DOHH2 (cell line): ENCODE data around the gene MYCT1.

ENCODE experiments used
- H3F3A ChIP-seq: fragments of 200-600 bp; sonication (generic), shearing (Covaris generic); 2 replicates; pipeline ENCODE4 v1.6.0; 2016; ENCODE audit warnings: antibody characterized with exemption, mild to moderate bottlenecking; ENCODE audit not compliant: control insufficient read depth, insufficient read depth
- H3K27ac ChIP-seq: fragments of 200-600 bp; sonication (generic); 2 replicates; pipeline ENCODE4 v1.5.1; 2014; ENCODE audit warnings: low read depth, mild to moderate bottlenecking, low read length, moderate library complexity
- H3K27me3 ChIP-seq: fragments of 200-600 bp; sonication (generic); 2 replicates; pipeline ENCODE4 v1.6.1; 2014; ENCODE audit warnings: mild to moderate bottlenecking, low read length, mixed read lengths; ENCODE audit not compliant: control insufficient read depth
- H3K36me3 ChIP-seq: fragments of 200-600 bp; sonication (generic); 2 replicates; pipeline ENCODE4 v1.6.1; 2014; ENCODE audit warnings: mild to moderate bottlenecking, low read length, moderate library complexity, mixed read lengths; ENCODE audit not compliant: control insufficient read depth
- H3K4me1 ChIP-seq: fragments of 200-600 bp; sonication (generic); 2 replicates; pipeline ENCODE4 v1.6.1; 2014; ENCODE audit warnings: mild to moderate bottlenecking, low read length, mixed read lengths; ENCODE audit not compliant: control insufficient read depth
- H3K4me2 ChIP-seq: fragments of 200-600 bp; sonication (generic); 2 replicates; pipeline ENCODE4 v1.6.0; 2014; ENCODE audit warnings: mild to moderate bottlenecking, low read length, moderate library complexity
- H3K4me3 ChIP-seq: fragments of 200-600 bp; sonication (generic); 2 replicates; pipeline ENCODE4 v1.5.1; 2014; ENCODE audit warnings: mild to moderate bottlenecking, low read length, mixed read lengths
- H3K79me2 ChIP-seq: fragments of 200-600 bp; sonication (generic); 2 replicates; pipeline ENCODE4 v1.6.1; 2014; ENCODE audit warnings: mild to moderate bottlenecking, low read length, mixed read lengths; ENCODE audit not compliant: control insufficient read depth
- H3K9me2 ChIP-seq: fragments of 200-600 bp; sonication (generic); replicated peaks from 2 replicates; pipeline ENCODE4 v1.6.1; 2014; ENCODE audit warnings: mild to moderate bottlenecking, low read length, mixed read lengths; ENCODE audit not compliant: control insufficient read depth
- H3K9me3 ChIP-seq: fragments of 200-600 bp; sonication (generic); 2 replicates; pipeline ENCODE4 v1.6.1; 2014; ENCODE audit warnings: antibody characterized with exemption, low read length, mixed read lengths; ENCODE audit not compliant: control insufficient read depth, insufficient read depth
- H4K20me1 ChIP-seq: fragments of 200-600 bp; sonication (generic); 2 replicates; pipeline ENCODE4 v1.6.0; 2014; ENCODE audit warnings: low read depth, mild to moderate bottlenecking, antibody characterized with exemption, low read length, moderate library complexity; ENCODE audit not compliant: control insufficient read depth, insufficient read depth
- CTCF ChIP-seq: fragments of 200-600 bp; sonication (generic); IDR thresholded peaks from one replicate; pipeline ENCODE4 v1.5.1; 2014; ENCODE audit warnings: antibody characterized with exemption, mild to moderate bottlenecking, low read depth, low read length; ENCODE audit not compliant: poor library complexity, severe bottlenecking
- EZH2phosphoT487 ChIP-seq: fragments of 200-600 bp; sonication (generic); IDR thresholded peaks from 2 replicates; pipeline ENCODE4 v1.6.1; 2017; ENCODE audit warnings: borderline replicate concordance, mild to moderate bottlenecking, antibody characterized with exemption, low read length, moderate library complexity, mixed read lengths

Gene MYCT1

GRCh38 chr6:152769159-152769558 is 71.5 kb downstream of the MYCT1 start:
- no peak overlapping the region for H3K4me2 ChIP-seq
- no peak overlapping the region for H3K4me3 ChIP-seq
- TF ChIP-seq CTCF: no peak
- no peak for TF ChIP-seq EZH2phosphoT487
- H3K4me1 ChIP-seq: no peaks in the 10 kb centered on the region
- H3K79me2 ChIP-seq: no peaks in the 10 kb centered on the region
- H3K27ac ChIP-seq: no peak overlapping the region
- no peaks in the 10 kb centered on the region for H3K9me2 ChIP-seq
- no peaks in the 10 kb centered on the region for H3K27me3 ChIP-seq
- no peaks in the 10 kb centered on the region for H4K20me1 ChIP-seq
- H3K9me3 ChIP-seq: no peaks in the 10 kb centered on the region
- no peaks in the 10 kb centered on the region for H3K36me3 ChIP-seq
- H3F3A ChIP-seq: no peaks in the 10 kb centered on the region

DNA sequence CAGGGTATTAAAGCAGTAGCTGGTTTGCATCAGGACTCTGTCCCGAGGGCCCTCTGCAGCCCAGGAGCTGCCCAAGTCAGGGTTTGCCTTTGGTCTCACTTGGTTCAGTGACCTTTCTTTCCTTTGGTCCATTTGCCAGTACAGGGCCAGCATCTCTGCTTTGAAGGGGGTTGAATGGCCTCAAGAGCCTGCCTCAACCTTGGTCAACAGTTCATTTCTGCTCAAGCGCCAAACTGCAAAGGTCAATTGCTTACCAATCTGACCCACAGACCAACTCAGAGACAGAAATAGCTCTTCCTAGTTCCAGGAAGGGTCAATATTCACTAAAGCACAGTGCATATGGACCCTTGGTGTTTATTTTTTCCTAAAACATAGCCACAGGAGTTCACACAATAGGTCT is 72.3 kb downstream of the MYCT1 start:
- Histone ChIP-seq H3K9me2 (no peaks in the 10 kb centered on the region), H3K79me2 (no peaks in the 10 kb centered on the region), H3K36me3 (no peaks in the 10 kb centered on the region), H3K9me3 (no peaks in the 10 kb centered on the region), H3K27me3 (no peaks in the 10 kb centered on the region), H3F3A (no peaks in the 10 kb centered on the region), H4K20me1 (no peaks in the 10 kb centered on the region), H3K4me2 (no peak overlapping the region), H3K4me1 (no peaks in the 10 kb centered on the region), H3K4me3 (no peak overlapping the region), H3K27ac (no peak overlapping the region)
- TF ChIP-seq EZH2phosphoT487: no peak

DNA sequence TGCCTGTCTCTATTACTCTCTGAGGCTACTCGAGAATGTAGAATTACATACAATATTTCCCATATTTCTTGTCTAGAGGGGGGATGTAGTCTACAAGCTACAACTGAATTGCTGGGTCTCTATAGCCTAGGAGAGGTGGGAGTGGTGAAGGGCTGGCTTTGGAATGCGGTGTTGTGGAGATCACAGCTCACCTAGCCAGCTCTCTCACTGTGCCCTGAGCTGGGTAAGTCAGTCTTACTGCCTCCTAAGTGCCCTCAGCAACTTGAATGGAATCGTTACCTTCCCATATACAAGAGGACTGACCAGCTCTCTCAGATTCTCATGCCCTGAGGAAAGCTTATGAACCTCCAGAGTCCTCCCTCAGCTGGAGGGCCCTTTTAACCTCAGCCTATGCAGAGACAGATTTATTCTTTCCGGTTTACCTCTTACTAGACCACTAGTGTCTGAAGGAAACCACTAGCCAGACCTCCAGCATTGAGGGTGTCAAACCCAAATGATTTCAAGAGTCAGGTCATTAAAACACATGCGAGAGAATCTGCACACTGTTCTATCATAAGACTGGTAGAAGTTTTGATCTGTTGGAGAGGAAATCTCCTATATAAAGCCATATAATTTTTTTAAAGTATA is 73.5 kb downstream of the MYCT1 start:
- Histone ChIP-seq H3F3A (no peaks in the 10 kb centered on the region), H3K79me2 (no peaks in the 10 kb centered on the region), H3K4me2 (no peak overlapping the region), H3K4me1 (no peaks in the 10 kb centered on the region), H4K20me1 (no peaks in the 10 kb centered on the region), H3K27me3 (no peaks in the 10 kb centered on the region), H3K36me3 (no peaks in the 10 kb centered on the region), H3K4me3 (no peak overlapping the region), H3K9me3 (no peaks in the 10 kb centered on the region), H3K27ac (no peak overlapping the region), H3K9me2 (no peaks in the 10 kb centered on the region)
- TF ChIP-seq CTCF (no peak), EZH2phosphoT487 (no peak)
